Panc1 (cell line): Measurements from ENCODE around the gene RGS9.

Experiments
- POLR2AphosphoS5 ChIP-seq: IDR thresholded peaks from 2 replicates; pipeline ENCODE4 v1.6.1; 2012; ENCODE audit warnings: mild to moderate bottlenecking, low read depth, low read length, moderate library complexity
- TF ChIP-seq, protein P1 (sequence below): fragments of 450-650 bp; IDR thresholded peaks from 2 replicates; pipeline ENCODE4 v1.5.1; 2017; ENCODE audit warnings: mild to moderate bottlenecking
- TF ChIP-seq, protein P2 (sequence below), 2 experiments: IDR thresholded peaks; 2 replicates each; pipeline ENCODE4 v1.6.1; 2011 to 2012; ENCODE audit warnings: low read depth in 2 of 2, control low read depth in 1 of 2, low read length in 1 of 2, mild to moderate bottlenecking in 1 of 2, moderate library complexity in 1 of 2; ENCODE audit not compliant: insufficient read depth in 1 of 2

DNA sequence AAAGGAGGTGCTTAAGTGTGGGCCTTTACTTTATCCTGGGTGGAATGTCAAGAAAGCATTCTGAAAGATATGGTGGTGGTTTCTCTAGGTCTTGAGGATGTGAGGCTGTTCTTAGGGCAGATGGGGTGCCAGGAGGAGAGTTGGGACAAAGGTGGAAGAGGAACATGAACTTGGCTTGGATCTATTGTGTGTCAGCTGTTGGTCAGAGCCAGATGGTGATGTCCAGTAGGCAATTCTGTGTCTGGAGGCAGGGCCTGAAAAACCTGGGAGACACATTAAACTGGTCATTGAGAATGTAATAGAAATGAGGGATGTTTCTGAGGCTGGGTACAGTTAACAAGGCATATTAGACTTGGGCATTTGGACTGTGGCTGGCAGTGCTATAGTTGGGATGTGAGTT is 32.6 kb upstream of the RGS9 start:
- TF ChIP-seq, protein P1, sequence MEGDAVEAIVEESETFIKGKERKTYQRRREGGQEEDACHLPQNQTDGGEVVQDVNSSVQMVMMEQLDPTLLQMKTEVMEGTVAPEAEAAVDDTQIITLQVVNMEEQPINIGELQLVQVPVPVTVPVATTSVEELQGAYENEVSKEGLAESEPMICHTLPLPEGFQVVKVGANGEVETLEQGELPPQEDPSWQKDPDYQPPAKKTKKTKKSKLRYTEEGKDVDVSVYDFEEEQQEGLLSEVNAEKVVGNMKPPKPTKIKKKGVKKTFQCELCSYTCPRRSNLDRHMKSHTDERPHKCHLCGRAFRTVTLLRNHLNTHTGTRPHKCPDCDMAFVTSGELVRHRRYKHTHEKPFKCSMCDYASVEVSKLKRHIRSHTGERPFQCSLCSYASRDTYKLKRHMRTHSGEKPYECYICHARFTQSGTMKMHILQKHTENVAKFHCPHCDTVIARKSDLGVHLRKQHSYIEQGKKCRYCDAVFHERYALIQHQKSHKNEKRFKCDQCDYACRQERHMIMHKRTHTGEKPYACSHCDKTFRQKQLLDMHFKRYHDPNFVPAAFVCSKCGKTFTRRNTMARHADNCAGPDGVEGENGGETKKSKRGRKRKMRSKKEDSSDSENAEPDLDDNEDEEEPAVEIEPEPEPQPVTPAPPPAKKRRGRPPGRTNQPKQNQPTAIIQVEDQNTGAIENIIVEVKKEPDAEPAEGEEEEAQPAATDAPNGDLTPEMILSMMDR, result no peak
- TF ChIP-seq, protein P2, sequence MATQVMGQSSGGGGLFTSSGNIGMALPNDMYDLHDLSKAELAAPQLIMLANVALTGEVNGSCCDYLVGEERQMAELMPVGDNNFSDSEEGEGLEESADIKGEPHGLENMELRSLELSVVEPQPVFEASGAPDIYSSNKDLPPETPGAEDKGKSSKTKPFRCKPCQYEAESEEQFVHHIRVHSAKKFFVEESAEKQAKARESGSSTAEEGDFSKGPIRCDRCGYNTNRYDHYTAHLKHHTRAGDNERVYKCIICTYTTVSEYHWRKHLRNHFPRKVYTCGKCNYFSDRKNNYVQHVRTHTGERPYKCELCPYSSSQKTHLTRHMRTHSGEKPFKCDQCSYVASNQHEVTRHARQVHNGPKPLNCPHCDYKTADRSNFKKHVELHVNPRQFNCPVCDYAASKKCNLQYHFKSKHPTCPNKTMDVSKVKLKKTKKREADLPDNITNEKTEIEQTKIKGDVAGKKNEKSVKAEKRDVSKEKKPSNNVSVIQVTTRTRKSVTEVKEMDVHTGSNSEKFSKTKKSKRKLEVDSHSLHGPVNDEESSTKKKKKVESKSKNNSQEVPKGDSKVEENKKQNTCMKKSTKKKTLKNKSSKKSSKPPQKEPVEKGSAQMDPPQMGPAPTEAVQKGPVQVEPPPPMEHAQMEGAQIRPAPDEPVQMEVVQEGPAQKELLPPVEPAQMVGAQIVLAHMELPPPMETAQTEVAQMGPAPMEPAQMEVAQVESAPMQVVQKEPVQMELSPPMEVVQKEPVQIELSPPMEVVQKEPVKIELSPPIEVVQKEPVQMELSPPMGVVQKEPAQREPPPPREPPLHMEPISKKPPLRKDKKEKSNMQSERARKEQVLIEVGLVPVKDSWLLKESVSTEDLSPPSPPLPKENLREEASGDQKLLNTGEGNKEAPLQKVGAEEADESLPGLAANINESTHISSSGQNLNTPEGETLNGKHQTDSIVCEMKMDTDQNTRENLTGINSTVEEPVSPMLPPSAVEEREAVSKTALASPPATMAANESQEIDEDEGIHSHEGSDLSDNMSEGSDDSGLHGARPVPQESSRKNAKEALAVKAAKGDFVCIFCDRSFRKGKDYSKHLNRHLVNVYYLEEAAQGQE (IDR thresholded peaks at IDR 0.05; ENCODE audit: insufficient read depth in 1 of 2, low read depth in 2 of 2, low read length in 1 of 2), result no peak
- no peak for TF ChIP-seq POLR2AphosphoS5
